ENCODE data around the gene PADI6.
A peak's percentile ranks its signal among the peaks of the same experiment; 100 is the strongest.

Gene PADI6

DNA sequence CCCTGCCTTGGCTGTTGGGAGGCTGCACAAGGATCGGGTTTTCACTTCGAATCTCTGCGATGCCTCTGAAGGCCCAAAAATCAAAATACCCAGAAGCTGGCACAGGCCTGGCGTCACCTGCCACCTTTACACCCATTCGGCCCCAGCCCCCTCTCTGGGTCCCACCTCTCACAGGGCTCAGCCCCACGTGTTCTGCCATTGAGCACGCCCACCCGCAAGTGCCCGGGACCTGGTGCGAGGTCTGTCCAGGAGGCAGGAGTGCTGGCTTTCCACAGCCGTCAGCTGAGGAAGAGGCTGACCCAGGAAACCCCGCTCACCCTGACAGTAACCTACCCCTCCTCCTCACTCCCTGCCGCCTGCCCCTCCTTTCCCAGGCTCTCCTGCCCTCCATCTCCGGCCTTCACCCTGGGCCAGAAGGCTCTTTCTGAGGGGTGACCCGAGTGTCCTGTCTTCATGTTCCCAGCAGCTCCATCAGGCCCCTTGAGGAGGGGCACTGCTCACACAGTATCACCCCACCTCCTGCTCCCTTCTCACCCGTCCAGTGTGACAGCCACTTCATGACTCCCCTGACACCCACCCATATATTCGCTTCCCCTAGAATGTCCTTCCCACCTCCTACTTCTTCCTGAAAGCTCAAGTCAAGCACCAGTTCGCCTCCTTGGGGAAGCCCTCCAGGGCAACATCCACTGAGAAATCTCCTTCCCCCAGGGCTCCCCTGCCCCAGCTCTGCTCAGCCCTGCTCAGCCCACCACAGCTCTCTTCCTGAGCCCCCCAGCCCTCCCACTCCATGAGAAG is 54.0 kb downstream of the PADI6 start:
- peaks cover 0 to 23% of the 10 kb centered on the region in 2 donors for H3K4me1 ChIP-seq (ENCODE audit: control insufficient read depth in 1 of 2, insufficient read depth in 2 of 2, low read length in 2 of 2)
- H3K4me3 ChIP-seq (ENCODE audit: low read depth in 1 of 2, low read length in 2 of 2), result no peak overlapping the region
- no peak overlapping the region for H3K27ac ChIP-seq (ENCODE audit: low read length)
- H3K27me3 ChIP-seq (ENCODE audit: low read depth, low read length), result no peaks in the 10 kb centered on the region
- peaks cover 30 to 43% of the 10 kb centered on the region in 2 donors for H3K36me3 ChIP-seq (ENCODE audit: control insufficient read depth in 1 of 2, insufficient read depth in 2 of 2, low read length in 2 of 2)
- H3K9me3 ChIP-seq (ENCODE audit: control insufficient read depth in 1 of 2, low read length in 2 of 2), result no peaks in the 10 kb centered on the region

DNA sequence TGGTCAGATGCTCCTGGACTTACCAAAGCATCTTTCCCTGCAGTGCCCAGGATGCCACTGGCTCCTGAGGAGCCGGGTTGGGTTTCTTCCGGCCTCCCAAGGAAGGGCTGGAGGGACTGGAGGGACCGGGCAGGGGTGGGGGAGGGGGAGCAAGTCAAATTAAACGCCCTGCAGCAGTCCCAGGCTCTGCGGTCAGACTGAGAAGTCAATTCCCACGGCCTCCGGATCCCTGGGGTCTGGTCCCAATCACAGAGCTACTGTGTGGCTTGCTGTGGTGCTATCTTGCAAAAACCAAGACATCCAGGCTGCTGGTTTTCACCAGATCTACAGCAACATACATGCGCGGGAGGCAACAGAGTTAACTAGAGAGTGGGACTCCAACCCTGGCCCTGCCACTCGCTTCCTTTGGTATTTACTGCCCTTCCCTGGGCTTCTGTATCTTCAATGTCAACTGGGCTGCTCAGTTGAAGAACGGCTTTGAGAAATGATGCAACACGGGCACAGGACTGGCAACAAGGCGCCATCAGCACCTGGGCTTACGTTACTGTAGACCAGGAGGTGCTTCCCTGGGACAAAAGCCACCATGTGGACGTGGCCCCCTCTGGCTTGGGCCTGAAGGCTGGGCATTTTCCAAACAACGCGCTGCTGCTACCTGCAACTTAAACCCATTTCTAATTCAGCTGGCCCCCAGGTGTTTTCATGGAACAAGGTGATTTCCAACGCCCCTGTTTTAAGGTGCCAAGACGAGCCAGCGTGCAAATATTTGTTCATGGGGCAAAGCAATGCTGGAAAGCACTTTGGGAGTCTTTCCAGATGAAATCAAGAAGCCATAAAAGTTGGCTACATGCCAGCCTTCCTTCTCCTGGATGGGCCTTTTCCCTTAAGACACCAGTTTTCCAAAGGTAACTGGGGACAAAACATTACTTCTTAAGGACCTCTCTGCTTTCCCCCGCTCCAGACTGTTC is 56.0 kb downstream of the PADI6 start:
- no peak overlapping the region for H3K27ac ChIP-seq (ENCODE audit: low read length)
- peaks cover 30 to 34% of the 10 kb centered on the region in 2 donors for H3K36me3 ChIP-seq (ENCODE audit: control insufficient read depth in 1 of 2, insufficient read depth in 2 of 2, low read length in 2 of 2)

DNA sequence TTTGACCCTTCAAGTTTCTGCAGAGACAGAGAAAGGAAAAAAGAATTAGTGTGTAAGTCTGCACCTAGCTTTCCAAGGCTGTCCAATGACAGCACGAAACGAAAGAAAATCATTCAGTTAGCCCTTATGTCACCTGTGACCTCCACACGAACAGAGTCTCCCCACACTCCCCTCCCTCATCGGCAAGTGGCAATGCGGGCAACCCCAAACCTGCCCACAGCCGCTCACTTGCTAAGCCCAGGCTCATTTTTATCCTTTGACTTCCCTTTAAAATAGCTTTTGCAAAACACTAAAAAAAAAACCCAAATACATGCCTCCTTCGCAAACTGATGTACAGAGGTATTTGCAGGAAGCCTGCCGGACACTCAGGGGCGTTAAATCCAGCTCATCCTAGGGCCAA is 57.2 kb downstream of the PADI6 start:
- no peak overlapping the region for H3K4me3 ChIP-seq (ENCODE audit: low read depth in 1 of 2, low read length in 2 of 2)
- H3K36me3 ChIP-seq (ENCODE audit: control insufficient read depth in 1 of 2, insufficient read depth in 2 of 2, low read length in 2 of 2), result peaks cover 34 to 35% of the 10 kb centered on the region in 2 donors
- no peak overlapping the region for H3K27ac ChIP-seq (ENCODE audit: low read length)
- H3K4me1 ChIP-seq (ENCODE audit: control insufficient read depth in 1 of 2, insufficient read depth in 2 of 2, low read length in 2 of 2), result peaks cover 0 to 16% of the 10 kb centered on the region in 2 donors
- no peaks in the 10 kb centered on the region for H3K27me3 ChIP-seq (ENCODE audit: low read depth, low read length)
- no peaks in the 10 kb centered on the region for H3K9me3 ChIP-seq (ENCODE audit: control insufficient read depth in 1 of 2, low read length in 2 of 2)

More for the DNA sequence above, 56.0 kb downstream of the PADI6 start:
- H3K4me1 ChIP-seq (ENCODE audit: control insufficient read depth in 1 of 2, insufficient read depth in 2 of 2, low read length in 2 of 2), result peaks cover 0 to 24% of the 10 kb centered on the region in 2 donors
- no peak overlapping the region for H3K4me3 ChIP-seq (ENCODE audit: low read depth in 1 of 2, low read length in 2 of 2)
- H3K27me3 ChIP-seq (ENCODE audit: low read depth, low read length), result no peaks in the 10 kb centered on the region
- no peaks in the 10 kb centered on the region for H3K9me3 ChIP-seq (ENCODE audit: control insufficient read depth in 1 of 2, low read length in 2 of 2)

DNA sequence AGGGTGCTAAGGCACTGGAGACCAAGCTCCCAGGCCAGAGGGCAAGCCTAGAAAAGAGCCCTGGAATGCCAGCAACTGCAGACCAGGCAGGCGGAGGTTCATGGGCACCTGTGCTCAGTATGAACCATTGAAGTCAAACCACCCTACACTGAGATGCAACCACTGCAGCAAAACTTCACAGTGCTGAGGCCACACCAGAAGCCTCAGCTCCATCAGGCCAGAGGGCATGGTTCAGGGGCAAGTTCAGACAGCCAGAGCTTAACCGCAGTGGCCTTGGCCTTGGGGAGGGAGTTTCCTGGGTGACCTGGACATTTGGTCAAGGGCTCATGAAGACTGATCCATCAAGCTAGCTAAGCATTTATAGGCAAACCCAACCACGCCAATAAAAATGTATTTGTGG is 60.4 kb downstream of the PADI6 start:
- Histone ChIP-seq H3K4me1 (ENCODE audit: control insufficient read depth in 1 of 2, insufficient read depth in 2 of 2, low read length in 2 of 2) (peaks cover 0 to 23% of the 10 kb centered on the region in 2 donors), H3K27ac (ENCODE audit: low read length) (no peak overlapping the region), H3K36me3 (ENCODE audit: control insufficient read depth in 1 of 2, insufficient read depth in 2 of 2, low read length in 2 of 2) (peaks cover 20 to 22% of the 10 kb centered on the region in 2 donors), H3K9me3 (ENCODE audit: control insufficient read depth in 1 of 2, low read length in 2 of 2) (no peaks in the 10 kb centered on the region), H3K4me3 (ENCODE audit: low read depth in 1 of 2, low read length in 2 of 2) (no peak overlapping the region), H3K27me3 (ENCODE audit: low read depth, low read length) (no peaks in the 10 kb centered on the region)

DNA sequence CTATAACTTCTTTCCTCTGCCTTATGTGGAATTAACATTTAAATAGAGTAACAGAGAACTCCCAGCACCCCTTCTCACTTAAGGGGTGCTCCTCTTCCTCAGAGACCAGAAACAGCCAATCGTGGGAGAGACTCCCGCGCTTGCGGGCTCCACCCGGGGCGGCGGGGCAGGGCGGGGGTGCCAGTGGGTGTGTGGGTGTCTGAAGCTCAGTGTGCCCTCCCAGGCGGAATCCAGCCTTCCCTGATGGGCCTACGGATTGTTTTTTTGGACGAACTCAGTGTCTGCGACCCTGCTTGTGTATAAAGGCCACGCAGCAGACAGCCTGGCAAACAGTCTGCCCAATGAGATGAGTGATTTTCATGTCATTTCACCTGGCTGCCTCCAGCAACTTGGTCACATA is 61.3 kb downstream of the PADI6 start:
- Histone ChIP-seq H3K27ac (ENCODE audit: low read length) (no peak overlapping the region), H3K4me3 (ENCODE audit: low read depth in 1 of 2, low read length in 2 of 2) (no peak overlapping the region), H3K27me3 (ENCODE audit: low read depth, low read length) (no peaks in the 10 kb centered on the region), H3K9me3 (ENCODE audit: control insufficient read depth in 1 of 2, low read length in 2 of 2) (no peaks in the 10 kb centered on the region), H3K36me3 (ENCODE audit: control insufficient read depth in 1 of 2, insufficient read depth in 2 of 2, low read length in 2 of 2) (peaks cover 13 to 14% of the 10 kb centered on the region in 2 donors), H3K4me1 (ENCODE audit: control insufficient read depth in 1 of 2, insufficient read depth in 2 of 2, low read length in 2 of 2) (peaks cover 0 to 23% of the 10 kb centered on the region in 2 donors)

DNA sequence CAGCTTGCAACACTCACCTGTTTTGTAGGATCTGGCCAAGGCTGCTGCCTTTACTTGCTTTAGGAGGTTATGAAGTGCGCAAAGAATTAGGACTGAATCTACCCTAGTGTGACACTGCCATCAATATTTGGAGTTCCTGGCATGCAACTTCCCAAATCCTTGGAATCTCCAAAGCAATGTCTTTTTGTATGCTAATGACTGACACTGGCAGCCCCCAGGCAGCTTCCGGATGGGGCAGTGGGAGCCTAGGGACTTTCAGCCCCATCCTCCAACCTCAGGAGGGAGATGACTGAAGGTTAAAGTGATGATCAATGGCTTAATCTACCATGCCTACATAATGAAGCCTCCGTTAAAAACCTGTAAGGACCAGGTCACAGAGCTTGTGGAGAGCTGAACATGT is 62.0 kb downstream of the PADI6 start:
- Histone ChIP-seq H3K27ac (ENCODE audit: low read length) (no peak overlapping the region), H3K36me3 (ENCODE audit: control insufficient read depth in 1 of 2, insufficient read depth in 2 of 2, low read length in 2 of 2) (peaks cover 6% of the 10 kb centered on the region in 2 donors), H3K27me3 (ENCODE audit: low read depth, low read length) (no peaks in the 10 kb centered on the region), H3K4me3 (ENCODE audit: low read depth in 1 of 2, low read length in 2 of 2) (no peak overlapping the region), H3K9me3 (ENCODE audit: control insufficient read depth in 1 of 2, low read length in 2 of 2) (no peaks in the 10 kb centered on the region), H3K4me1 (ENCODE audit: control insufficient read depth in 1 of 2, insufficient read depth in 2 of 2, low read length in 2 of 2) (peaks cover 0 to 23% of the 10 kb centered on the region in 2 donors)

DNA sequence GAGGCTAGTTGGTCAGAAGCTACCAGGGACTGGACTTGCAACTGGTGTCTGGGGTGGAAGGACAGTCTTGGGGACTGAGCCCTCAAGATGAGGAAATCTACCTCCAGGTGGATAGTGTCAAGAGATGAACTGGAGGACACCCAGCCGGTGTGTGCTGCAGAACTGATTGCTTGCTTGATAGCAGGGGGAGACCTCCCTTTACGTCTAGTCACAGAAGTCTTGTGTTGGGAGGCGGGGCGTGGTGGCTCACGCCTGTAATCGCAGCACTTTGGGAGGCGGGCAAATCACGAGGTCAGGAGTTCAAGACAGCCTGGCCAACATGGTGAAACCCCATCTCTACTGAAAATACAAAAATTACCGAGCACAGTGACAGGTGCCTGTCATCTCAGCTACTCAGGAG is 62.6 kb downstream of the PADI6 start:
- Histone ChIP-seq H3K4me1 (ENCODE audit: control insufficient read depth in 1 of 2, insufficient read depth in 2 of 2, low read length in 2 of 2) (peaks cover 0 to 23% of the 10 kb centered on the region in 2 donors), H3K36me3 (ENCODE audit: control insufficient read depth in 1 of 2, insufficient read depth in 2 of 2, low read length in 2 of 2) (peaks cover 5 to 6% of the 10 kb centered on the region in 2 donors)

DNA sequence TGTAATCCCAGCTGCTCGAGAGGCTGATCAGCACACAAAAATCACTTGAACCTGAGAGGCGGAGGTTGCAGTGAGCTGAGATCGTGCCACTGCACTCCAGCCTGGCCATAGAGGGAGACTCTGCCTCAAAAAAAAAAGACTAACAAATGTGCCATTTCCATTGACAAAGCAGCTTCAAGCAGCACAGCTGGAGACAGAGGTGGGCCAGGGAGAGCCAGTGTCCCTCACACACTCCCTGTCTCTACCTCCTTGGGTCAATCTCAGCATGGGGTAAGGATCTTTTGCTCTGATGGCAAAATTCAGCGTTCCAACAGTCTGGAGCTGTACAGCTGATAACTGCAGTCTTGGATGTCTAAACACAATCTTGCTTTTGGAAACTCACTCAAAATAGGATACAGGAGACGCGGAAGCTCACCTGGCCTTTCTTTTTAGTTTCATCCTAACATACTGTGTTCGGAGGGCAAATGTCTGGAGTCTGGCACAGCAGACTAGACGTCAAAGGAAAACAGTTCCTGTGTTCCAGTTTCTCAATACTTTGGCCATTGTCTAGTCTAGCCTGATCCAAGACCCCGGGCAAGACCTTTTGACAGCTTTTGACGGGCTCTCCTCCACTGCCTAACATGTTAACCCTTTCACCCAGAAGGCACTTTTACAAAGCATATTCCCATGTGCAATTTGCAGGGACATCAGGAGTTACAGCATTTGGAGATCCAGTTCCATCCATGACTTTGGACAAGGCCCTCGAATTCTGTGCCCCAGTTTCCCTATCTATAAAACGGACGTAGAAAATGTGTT is 64.6 kb downstream of the PADI6 start:
- Histone ChIP-seq H3K27me3 (ENCODE audit: low read depth, low read length) (no peaks in the 10 kb centered on the region), H3K9me3 (ENCODE audit: control insufficient read depth in 1 of 2, low read length in 2 of 2) (no peaks in the 10 kb centered on the region), H3K4me3 (ENCODE audit: low read depth in 1 of 2, low read length in 2 of 2) (peak overlapping the region; percentile 72 to 85), H3K27ac (ENCODE audit: low read length) (no peak overlapping the region), H3K36me3 (ENCODE audit: control insufficient read depth in 1 of 2, insufficient read depth in 2 of 2, low read length in 2 of 2) (peaks cover 5 to 6% of the 10 kb centered on the region in 2 donors), H3K4me1 (ENCODE audit: control insufficient read depth in 1 of 2, insufficient read depth in 2 of 2, low read length in 2 of 2) (peaks cover 8 to 35% of the 10 kb centered on the region in 2 donors)

More for the DNA sequence above, 62.6 kb downstream of the PADI6 start:
- no peaks in the 10 kb centered on the region for H3K27me3 ChIP-seq (ENCODE audit: low read depth, low read length)
- H3K27ac ChIP-seq (ENCODE audit: low read length), result no peak overlapping the region
- H3K4me3 ChIP-seq (ENCODE audit: low read depth in 1 of 2, low read length in 2 of 2), result no peak overlapping the region
- no peaks in the 10 kb centered on the region for H3K9me3 ChIP-seq (ENCODE audit: control insufficient read depth in 1 of 2, low read length in 2 of 2)

DNA sequence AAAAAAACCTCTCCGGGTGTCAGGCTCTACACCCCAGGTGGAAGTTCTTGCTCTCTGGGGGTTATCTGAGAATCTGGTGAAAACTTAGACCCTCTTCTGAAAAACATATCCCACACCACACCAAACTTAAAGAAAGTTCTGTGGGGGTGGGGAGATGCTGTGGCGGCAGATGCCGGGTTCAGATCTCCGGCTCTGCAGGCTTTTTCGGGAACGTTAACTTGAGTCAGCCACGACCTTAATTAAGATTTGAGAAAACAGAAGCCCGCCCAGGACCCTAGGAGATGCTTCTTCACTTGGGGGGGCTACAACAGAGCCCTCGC is 65.2 kb downstream of the PADI6 start:
- Histone ChIP-seq H3K4me3 (ENCODE audit: low read depth in 1 of 2, low read length in 2 of 2) (peak overlapping the region; percentile 72 to 85), H3K36me3 (ENCODE audit: control insufficient read depth in 1 of 2, insufficient read depth in 2 of 2, low read length in 2 of 2) (peaks cover 5 to 6% of the 10 kb centered on the region in 2 donors), H3K27ac (ENCODE audit: low read length) (no peak overlapping the region), H3K27me3 (ENCODE audit: low read depth, low read length) (no peaks in the 10 kb centered on the region), H3K9me3 (ENCODE audit: control insufficient read depth in 1 of 2, low read length in 2 of 2) (no peaks in the 10 kb centered on the region), H3K4me1 (ENCODE audit: control insufficient read depth in 1 of 2, insufficient read depth in 2 of 2, low read length in 2 of 2) (peaks cover 8 to 34% of the 10 kb centered on the region in 2 donors)

DNA sequence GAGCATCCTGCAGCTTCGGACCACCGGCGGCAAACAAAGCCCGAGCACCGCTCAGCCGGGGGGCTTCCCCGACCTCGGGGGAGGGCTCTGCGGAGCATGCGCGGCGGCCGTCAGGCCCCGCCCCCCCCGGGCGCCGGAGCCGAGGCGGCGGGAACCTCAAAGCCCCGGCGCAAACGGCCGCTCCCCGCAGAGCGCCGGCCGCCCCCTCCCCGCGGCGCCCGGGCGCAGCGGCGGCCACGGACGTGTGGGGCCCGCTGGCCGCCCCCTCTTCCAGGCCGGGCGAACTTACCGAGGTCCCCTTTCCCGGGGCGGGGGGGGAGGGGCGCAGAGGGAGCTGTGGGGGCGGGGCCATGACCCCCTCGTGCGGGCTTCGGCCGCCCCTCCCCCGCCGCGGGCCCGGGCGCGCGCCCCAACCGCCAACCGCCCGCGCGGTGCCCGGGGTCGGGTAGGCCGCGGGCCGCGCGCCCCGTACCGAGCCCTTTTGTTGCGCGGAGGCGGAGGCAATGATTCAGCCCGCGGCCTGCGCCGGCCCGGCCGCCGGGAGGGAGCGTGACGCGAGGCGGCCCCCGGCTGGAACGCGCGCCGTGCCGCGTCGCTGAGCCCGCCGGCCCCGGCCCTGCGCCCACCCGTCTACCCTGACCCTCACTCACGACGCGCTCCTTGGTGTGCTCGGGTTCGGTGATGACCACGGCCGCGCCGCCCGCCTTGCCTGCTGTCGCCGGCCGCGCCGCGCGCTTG is 65.8 kb downstream of the PADI6 start:
- H3K4me1 ChIP-seq (ENCODE audit: control insufficient read depth in 1 of 2, insufficient read depth in 2 of 2, low read length in 2 of 2), result peaks cover 8 to 30% of the 10 kb centered on the region in 2 donors
- H3K9me3 ChIP-seq (ENCODE audit: control insufficient read depth in 1 of 2, low read length in 2 of 2), result no peaks in the 10 kb centered on the region
- H3K27ac ChIP-seq (ENCODE audit: low read length), result no peak overlapping the region
- H3K27me3 ChIP-seq (ENCODE audit: low read depth, low read length), result no peaks in the 10 kb centered on the region
- peak overlapping the region; percentile 72 to 85 for H3K4me3 ChIP-seq (ENCODE audit: low read depth in 1 of 2, low read length in 2 of 2)
- peaks cover 5 to 6% of the 10 kb centered on the region in 2 donors for H3K36me3 ChIP-seq (ENCODE audit: control insufficient read depth in 1 of 2, insufficient read depth in 2 of 2, low read length in 2 of 2)
